Retina (tissue), 1 donor: ENCODE data around the gene ZNF319.

ENCODE experiments used
- DNase-seq: peaks from one replicate; pipeline ENCODE4 v3.0.0-alpha.2; 2016

Gene ZNF319

GRCh38 chr16:57971848-57972247 lies 28.6 kb downstream of the ZNF319 start:
- DNase-seq: no peak

- peak; percentile 31 for DNase-seq
Observed at GRCh38 chr16:57970970-57971369, 29.5 kb downstream of the ZNF319 start, which contains the start of gene CNGB1. Gene CNGB1 (minus strand): TSS chr16:57971128. CDS start chr16:57967286, 3,842 bp downstream.

GRCh38 chr16:57970319-57970718 lies 30.2 kb downstream of the ZNF319 start:
- no peak for DNase-seq

GRCh38 chr16:57969451-57970123 lies 30.9 kb downstream of the ZNF319 start:
- no peak for DNase-seq

GRCh38 chr16:57967916-57968315 lies 32.6 kb downstream of the ZNF319 start:
- no peak for DNase-seq

GRCh38 chr16:57966986-57967385 lies 33.5 kb downstream of the ZNF319 start:
- DNase-seq: no peak

GRCh38 chr16:57966204-57966771 lies 34.2 kb downstream of the ZNF319 start:
- no peak for DNase-seq

GRCh38 chr16:57964157-57964700 lies 36.2 kb downstream of the ZNF319 start:
- DNase-seq: no peak

GRCh38 chr16:57962756-57963155 lies 37.7 kb downstream of the ZNF319 start:
- no peak for DNase-seq

- no peak for DNase-seq
Observed at GRCh38 chr16:57962046-57962445, 38.4 kb downstream of the ZNF319 start.

GRCh38 chr16:57961538-57961937 lies 38.9 kb downstream of the ZNF319 start:
- DNase-seq: no peak

GRCh38 chr16:57960826-57961472 lies 39.5 kb downstream of the ZNF319 start:
- DNase-seq: no peak

- DNase-seq: no peak
Observed at GRCh38 chr16:57960310-57960709, 40.2 kb downstream of the ZNF319 start.

- no peak for DNase-seq
Observed at GRCh38 chr16:57959804-57960203, 40.7 kb downstream of the ZNF319 start.

- no peak for DNase-seq
Observed at GRCh38 chr16:57959121-57959520, 41.4 kb downstream of the ZNF319 start.

GRCh38 chr16:57958544-57958943 lies 41.9 kb downstream of the ZNF319 start:
- DNase-seq: no peak

GRCh38 chr16:57957673-57958392 lies 42.6 kb downstream of the ZNF319 start:
- no peak for DNase-seq

GRCh38 chr16:57956924-57957672 lies 43.4 kb downstream of the ZNF319 start:
- DNase-seq: no peak

- DNase-seq: no peak
Observed at GRCh38 chr16:57956270-57956808, 44.1 kb downstream of the ZNF319 start.

- no peak for DNase-seq
Observed at GRCh38 chr16:57955572-57956188, 44.8 kb downstream of the ZNF319 start.

GRCh38 chr16:57953857-57954256 lies 46.6 kb downstream of the ZNF319 start:
- no peak for DNase-seq

- no peak for DNase-seq
Observed at GRCh38 chr16:57952909-57953308, 47.6 kb downstream of the ZNF319 start.
